IgD-negative memory B cell (primary cell): ENCODE results near the gene SSC5D. TPM values are rescaled to one million over a fixed set of nuclear protein-coding genes. Genes with fewer than 3 reads are reported as not detected.
A peak's percentile ranks its signal among the peaks of the same experiment; 100 is the strongest.

Experiments used
- H3K27ac Mint-ChIP-seq, 3 donors: one replicate each; pipeline ENCODE4 v1.8.0; 2020 to 2022; ENCODE audit warnings: mild to moderate bottlenecking in 3 of 3, mixed read lengths in 3 of 3, moderate library complexity in 1 of 3
- H3K27me3 Mint-ChIP-seq: one replicate; pipeline ENCODE4 v1.8.0; 2021; ENCODE audit warnings: mixed read lengths
- H3K36me3 Mint-ChIP-seq: one replicate; pipeline ENCODE4 v1.8.0; 2020; ENCODE audit warnings: mild to moderate bottlenecking, mixed read lengths
- H3K4me1 Mint-ChIP-seq, 3 donors: one replicate each; pipeline ENCODE4 v1.8.0; 2020 to 2022; ENCODE audit warnings: mixed read lengths in 3 of 3, mild to moderate bottlenecking in 1 of 3
- H3K4me3 Mint-ChIP-seq, 4 donors: one replicate each; pipeline ENCODE4 v1.8.0; 2020 to 2022; ENCODE audit warnings: mild to moderate bottlenecking in 4 of 4, mixed read lengths in 4 of 4, moderate library complexity in 3 of 4
- H3K9me3 Mint-ChIP-seq, 3 donors: one replicate each; pipeline ENCODE4 v1.8.0; 2020 to 2021; ENCODE audit warnings: mixed read lengths in 3 of 3, mild to moderate bottlenecking in 1 of 3
- polyA plus RNA-seq: library from polyadenylated mRNA; unstranded; fragments of 300-500 nt; fragmentation: Illumina TruSeq; gene quantifications from one replicate; pipeline ENCODE4 v1.2.3, GENCODE V29; 2021

SSC5D gene
- polyA plus RNA-seq, 1 donor from 2014 or later = not detected

DNA sequence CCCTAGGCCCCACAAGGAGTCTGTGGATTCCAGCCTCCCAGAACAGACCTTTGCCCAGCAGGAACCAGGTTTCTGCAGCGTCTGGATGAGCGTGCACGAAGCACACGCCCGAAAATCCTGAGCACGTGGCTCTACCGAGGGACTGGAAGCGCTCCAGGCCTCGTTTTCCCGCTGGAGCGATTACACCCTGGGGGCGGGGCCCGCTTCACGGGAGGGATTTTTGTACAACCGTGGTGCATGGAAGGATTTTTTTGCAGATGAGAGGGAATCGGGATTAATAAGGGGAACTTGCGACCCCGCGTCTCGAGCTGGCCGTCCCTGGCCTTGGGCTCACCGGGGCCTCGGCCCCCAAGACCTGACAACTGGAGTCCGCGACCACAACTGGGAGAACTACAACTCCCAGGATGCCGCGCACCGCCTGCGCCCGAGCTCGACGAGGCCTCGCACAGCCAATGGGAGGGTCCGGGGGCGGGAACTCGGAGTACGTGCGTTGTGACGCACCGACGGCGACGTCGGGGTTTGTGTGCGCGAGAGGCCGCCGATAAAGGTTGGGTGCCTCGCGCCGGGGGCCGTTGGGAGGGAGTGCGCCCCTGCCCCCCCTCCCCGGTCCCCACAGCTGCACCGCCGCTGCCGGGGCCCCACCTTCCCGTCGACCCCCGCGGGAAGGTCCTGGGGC lies 12.0 kb upstream of the SSC5D start, which contains the start of gene ZNF628:
Gene ZNF628 (plus strand): TSS at position 518 of the 676 bp plus-strand sequence. CDS start 3,294 bp downstream, outside the sequence.
- H3K27ac Mint-ChIP-seq = peak within 1 kb of the TSS; percentile 93 to 99 (median 97)
- no peaks in the 10 kb centered on the region for H3K9me3 Mint-ChIP-seq
- peaks cover 4% of the 10 kb centered on the region for H3K36me3 Mint-ChIP-seq
- H3K27me3 Mint-ChIP-seq = no peaks in the 10 kb centered on the region
- peak within 1 kb of the TSS; percentile 92 to 98 (median 98) for H3K4me3 Mint-ChIP-seq
- H3K4me1 Mint-ChIP-seq = peaks cover 10 to 22% (median 20%) of the 10 kb centered on the region in 3 donors

DNA sequence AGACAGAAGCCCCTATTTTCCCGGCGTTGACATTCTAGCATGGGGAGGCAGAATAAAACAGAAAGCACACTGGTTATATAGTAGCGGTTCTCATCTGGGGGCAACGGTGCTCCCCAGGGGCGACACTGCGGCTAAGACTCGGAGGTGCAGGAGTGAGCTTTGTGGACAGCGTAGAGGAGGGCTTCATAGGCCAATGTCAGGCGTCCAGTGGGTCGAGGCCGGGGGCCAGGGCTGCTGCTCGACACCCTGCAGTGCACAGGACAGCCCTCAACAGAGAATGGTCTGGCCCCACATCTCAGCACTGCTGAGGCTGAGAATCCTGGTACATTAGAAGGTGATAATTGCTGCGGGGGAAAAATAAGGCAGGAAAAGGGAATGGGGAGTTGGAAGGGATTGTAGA lies 10.3 kb upstream of the SSC5D start:
- H3K27me3 Mint-ChIP-seq = no peaks in the 10 kb centered on the region
- H3K9me3 Mint-ChIP-seq = no peaks in the 10 kb centered on the region
- peaks cover 10 to 22% (median 20%) of the 10 kb centered on the region in 3 donors for H3K4me1 Mint-ChIP-seq

DNA sequence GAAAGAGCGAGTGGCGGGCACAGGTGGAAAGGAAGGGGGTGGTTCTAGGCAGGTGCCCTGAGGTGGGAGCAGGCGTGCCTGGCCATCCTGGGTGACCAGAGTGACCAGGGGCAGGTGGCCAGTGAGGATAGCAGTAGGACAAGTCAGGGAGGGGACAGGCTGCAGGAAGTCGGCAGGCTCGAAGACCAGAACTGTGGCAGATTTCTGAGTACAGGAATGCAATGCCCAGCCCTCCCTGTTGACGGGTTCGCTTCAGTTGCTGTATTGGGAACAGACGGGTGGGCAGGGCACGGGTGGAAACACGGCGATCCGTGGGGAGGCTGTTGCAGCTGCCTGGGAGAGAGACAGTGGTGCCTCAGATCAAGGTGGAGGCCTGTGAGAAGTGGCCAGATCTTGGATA lies 9.9 kb upstream of the SSC5D start:
- Mint-ChIP-seq H3K27ac (peak overlapping the region in 2 of 3 donors; percentile 80 to 99), H3K36me3 (peaks cover 6% of the 10 kb centered on the region), H3K9me3 (no peaks in the 10 kb centered on the region), H3K27me3 (no peaks in the 10 kb centered on the region), H3K4me3 (peak overlapping the region; percentile 25 to 98 (median 36)), H3K4me1 (peaks cover 10 to 22% (median 20%) of the 10 kb centered on the region in 3 donors)

More for the DNA sequence above, 10.3 kb upstream of the SSC5D start:
- Mint-ChIP-seq H3K4me3 (peak overlapping the region in 3 of 4 donors; percentile 25 to 98 (median 34)), H3K27ac (peak overlapping the region; percentile 73 to 99 (median 80)), H3K36me3 (peaks cover 6% of the 10 kb centered on the region)

DNA sequence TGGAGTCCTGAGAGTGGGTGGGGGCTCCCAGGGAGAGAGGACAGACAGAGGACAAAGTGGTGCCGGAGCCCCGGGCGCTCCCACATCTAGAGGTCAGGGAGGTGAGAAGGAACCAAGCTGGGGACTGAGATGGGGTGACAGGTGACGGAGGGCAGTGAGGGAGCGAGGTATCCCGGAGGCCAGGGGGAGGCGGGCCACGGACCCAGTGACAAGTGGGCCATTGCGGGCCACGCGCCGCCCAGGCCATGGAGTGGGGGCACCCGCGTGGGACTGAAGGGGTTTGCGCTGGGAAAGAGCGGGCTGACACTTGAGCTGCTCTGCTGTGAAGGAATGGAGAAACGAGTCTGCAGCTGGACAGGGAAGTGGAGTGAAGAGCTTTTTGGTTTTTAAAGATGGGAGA lies 9.2 kb upstream of the SSC5D start:
- Mint-ChIP-seq H3K27ac (peak overlapping the region in 1 of 3 donors; percentile 99), H3K36me3 (peaks cover 6% of the 10 kb centered on the region), H3K27me3 (no peaks in the 10 kb centered on the region), H3K4me1 (peaks cover 10 to 22% (median 20%) of the 10 kb centered on the region in 3 donors), H3K9me3 (no peaks in the 10 kb centered on the region), H3K4me3 (peak overlapping the region; percentile 31 to 98 (median 84))

DNA sequence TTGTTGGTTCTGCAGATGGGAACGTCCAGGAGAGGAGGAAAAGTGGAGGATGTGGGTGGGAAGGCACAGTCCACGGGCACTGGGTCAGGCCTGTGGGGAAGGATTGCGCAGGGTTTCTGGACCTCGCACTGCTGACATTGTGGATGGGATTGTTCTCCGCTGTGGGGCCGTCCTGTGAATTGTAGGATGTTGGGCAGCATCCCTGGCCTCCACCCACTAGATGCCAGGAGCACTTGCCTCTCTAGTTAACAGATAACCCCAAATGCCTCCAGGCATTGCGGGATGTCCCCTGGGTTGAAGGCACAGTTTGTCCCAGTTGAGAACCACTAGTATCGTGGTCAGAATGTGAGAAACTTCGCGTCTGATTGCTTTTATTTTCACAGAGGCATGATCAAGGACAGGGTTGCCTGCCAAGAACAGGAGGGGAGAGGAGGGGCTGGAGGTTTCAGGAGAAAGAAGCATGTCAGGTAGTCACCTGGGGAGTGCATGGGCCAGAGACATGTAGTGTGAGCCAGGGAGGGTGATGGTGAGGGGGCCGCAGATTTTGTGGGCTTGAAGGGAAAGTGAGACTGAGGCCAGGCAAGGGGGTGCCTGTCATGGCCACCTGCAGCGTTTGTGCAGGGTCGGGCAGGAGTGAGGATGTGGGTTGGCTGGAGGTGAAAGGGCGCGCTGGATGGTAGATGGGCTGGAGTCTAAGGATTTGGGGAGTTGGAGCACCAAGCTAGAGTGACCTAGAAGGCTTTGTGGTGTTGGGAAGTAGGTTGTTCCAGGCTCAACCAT lies 8.6 kb upstream of the SSC5D start:
- peak overlapping the region in 1 of 3 donors; percentile 88 for H3K27ac Mint-ChIP-seq
- peaks cover 10 to 22% (median 20%) of the 10 kb centered on the region in 3 donors for H3K4me1 Mint-ChIP-seq
- H3K9me3 Mint-ChIP-seq = no peaks in the 10 kb centered on the region

DNA sequence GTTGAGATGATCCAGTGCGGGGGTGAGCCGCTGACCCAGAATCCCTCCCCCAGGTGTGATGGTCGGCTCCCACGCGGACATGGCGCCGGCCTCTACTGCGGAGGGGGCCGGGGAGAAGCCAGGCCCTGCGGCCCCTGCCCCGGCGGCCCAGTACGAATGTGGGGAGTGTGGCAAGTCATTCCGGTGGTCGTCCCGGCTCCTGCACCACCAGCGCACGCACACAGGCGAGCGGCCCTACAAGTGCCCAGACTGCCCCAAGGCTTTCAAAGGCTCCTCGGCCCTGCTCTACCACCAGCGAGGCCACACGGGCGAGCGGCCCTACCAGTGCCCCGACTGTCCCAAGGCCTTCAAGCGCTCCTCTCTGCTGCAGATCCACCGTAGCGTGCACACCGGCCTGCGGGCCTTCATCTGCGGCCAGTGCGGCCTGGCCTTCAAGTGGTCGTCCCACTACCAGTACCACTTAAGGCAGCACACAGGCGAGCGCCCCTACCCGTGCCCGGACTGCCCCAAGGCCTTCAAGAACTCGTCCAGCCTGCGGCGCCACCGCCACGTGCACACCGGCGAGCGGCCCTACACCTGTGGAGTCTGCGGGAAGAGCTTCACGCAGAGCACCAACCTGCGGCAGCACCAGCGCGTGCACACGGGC lies 7.0 kb upstream of the SSC5D start:
- Mint-ChIP-seq H3K27me3 (no peaks in the 10 kb centered on the region), H3K4me3 (peak overlapping the region in 1 of 4 donors; percentile 12), H3K36me3 (peaks cover 6% of the 10 kb centered on the region), H3K27ac (no peak overlapping the region), H3K4me1 (peaks cover 6 to 25% (median 21%) of the 10 kb centered on the region in 3 donors), H3K9me3 (no peaks in the 10 kb centered on the region)

More for the DNA sequence above, 8.6 kb upstream of the SSC5D start:
- no peaks in the 10 kb centered on the region for H3K27me3 Mint-ChIP-seq
- peaks cover 6% of the 10 kb centered on the region for H3K36me3 Mint-ChIP-seq
- peak overlapping the region in 2 of 4 donors; percentile 71 to 98 for H3K4me3 Mint-ChIP-seq

DNA sequence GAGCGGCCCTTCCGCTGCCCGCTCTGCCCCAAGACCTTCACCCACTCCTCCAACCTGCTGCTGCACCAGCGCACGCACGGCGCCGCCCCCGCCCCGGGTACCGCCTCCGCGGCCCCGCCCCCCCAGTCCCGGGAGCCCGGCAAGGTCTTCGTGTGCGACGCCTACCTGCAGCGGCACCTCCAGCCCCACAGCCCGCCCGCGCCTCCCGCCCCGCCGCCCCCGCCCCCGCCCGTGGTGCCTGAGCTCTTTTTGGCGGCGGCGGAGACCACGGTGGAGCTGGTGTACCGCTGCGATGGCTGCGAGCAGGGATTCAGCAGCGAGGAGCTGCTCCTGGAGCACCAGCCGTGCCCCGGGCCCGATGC lies 6.5 kb upstream of the SSC5D start:
- Mint-ChIP-seq H3K27ac (no peak overlapping the region), H3K9me3 (no peaks in the 10 kb centered on the region), H3K27me3 (no peaks in the 10 kb centered on the region), H3K4me1 (peaks cover 6 to 25% (median 21%) of the 10 kb centered on the region in 3 donors), H3K36me3 (peaks cover 6% of the 10 kb centered on the region), H3K4me3 (no peak overlapping the region)

DNA sequence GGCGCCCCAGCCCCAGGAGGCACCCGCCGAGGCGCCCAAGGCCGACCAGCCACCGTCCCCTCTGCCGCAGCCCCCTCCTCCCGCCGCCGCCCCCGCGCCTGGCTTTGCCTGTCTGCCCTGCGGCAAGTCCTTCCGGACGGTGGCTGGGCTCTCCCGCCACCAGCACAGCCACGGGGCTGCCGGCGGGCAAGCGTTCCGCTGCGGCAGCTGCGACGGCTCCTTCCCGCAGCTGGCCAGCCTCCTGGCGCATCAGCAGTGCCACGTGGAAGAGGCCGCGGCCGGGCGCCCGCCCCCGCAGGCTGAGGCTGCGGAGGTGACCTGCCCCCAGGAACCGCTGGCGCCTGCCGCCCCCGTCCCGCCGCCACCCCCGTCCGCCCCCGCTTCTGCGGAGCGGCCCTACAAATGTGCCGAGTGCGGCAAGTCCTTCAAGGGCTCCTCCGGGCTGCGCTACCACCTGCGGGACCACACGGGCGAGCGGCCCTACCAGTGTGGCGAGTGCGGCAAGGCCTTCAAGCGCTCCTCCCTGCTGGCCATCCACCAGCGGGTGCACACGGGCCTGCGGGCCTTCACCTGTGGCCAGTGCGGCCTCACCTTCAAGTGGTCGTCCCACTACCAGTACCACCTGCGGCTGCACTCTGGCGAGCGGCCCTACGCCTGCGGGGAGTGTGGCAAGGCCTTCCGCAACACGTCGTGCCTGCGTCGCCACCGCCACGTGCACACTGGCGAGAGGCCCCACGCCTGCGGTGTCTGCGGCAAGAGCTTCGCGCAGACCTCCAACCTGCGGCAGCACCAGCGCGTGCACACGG lies 5.9 kb upstream of the SSC5D start:
- no peaks in the 10 kb centered on the region for H3K9me3 Mint-ChIP-seq

DNA sequence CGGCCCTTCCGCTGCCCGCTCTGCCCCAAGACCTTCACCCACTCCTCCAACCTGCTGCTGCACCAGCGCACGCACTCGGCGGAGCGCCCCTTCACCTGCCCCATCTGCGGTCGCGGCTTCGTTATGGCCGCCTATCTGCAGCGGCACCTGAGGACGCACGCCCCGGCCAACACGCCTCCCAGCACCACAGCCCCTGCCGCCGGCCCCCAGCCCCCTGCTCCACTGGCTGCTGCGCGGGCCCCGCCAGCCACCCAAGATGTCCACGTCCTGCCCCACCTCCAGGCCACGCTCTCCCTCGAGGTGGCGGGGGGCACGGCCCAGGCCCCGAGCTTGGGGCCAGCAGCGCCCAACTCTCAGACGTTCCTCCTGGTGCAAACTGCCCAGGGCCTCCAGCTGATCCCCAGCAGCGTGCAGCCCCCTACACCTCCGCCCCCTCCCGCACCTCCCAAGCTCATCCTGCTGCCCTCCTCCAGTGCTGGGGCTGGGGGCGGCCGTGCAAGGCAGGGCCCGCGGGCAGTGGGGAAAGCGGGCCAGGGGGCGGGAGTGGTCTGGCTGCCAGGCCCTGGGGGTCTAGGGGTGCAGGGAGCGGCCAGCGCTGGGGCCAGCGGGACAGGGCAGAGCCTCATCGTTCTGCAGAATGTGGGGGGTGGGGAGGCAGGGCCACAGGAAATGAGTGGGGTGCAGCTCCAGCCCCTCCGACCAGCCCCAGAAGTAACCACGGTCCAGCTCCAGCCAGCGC lies 5.1 kb upstream of the SSC5D start:
- H3K4me3 Mint-ChIP-seq = peak overlapping the region in 1 of 4 donors; percentile 3
- H3K27ac Mint-ChIP-seq = no peak overlapping the region

More for the DNA sequence above, 5.9 kb upstream of the SSC5D start:
- Mint-ChIP-seq H3K27ac (no peak overlapping the region), H3K27me3 (no peaks in the 10 kb centered on the region), H3K36me3 (peaks cover 6% of the 10 kb centered on the region), H3K4me1 (peaks cover 0 to 22% (median 19%) of the 10 kb centered on the region in 3 donors), H3K4me3 (no peak overlapping the region)

DNA sequence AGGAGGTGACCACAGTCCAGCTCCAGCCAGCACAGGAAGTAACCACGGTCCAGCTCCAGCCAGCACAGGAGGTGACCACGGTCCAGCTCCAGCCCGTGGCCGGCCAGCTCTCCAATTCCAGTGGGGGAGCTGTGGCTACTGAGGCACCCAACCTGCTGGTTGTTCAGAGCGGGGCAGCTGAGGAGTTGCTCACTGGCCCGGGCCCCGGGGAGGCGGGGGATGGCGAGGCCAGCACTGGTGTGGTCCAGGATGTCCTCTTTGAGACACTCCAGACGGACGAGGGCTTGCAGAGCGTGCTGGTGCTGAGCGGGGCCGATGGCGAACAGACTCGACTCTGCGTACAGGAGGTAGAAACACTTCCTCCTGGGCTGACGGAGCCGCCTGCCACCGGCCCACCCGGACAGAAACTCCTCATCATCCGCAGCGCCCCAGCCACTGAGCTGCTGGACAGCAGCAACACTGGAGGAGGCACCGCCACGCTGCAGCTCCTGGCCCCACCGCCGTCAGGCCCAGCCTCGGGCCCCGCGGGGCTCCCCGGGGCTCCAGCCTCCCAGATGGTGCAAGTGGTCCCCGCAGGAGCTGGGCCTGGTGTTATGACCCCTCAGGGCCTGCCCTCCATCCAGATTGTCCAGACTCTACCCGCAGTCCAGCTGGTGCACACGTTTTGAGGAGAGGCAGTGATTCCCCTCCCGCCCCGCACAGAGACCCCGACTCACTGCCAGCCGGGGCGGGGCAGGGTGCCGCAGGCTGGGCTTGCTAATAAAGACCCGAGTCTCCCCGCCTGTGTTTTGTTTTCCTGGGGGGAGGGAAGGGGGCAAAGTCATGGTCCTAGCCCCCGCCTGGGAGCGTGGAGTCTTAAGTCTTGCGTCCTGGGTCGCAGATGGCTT lies 4.3 kb upstream of the SSC5D start:
- Mint-ChIP-seq H3K27ac (peak overlapping the region in 1 of 3 donors; percentile 65), H3K4me1 (peaks cover 0 to 13% (median 6%) of the 10 kb centered on the region in 3 donors), H3K9me3 (no peaks in the 10 kb centered on the region), H3K4me3 (peak overlapping the region; percentile 67 to 87 (median 81)), H3K36me3 (peaks cover 6% of the 10 kb centered on the region), H3K27me3 (no peaks in the 10 kb centered on the region)

More for the DNA sequence above, 5.1 kb upstream of the SSC5D start:
- Mint-ChIP-seq H3K4me1 (peaks cover 0 to 20% (median 14%) of the 10 kb centered on the region in 3 donors), H3K36me3 (peaks cover 6% of the 10 kb centered on the region), H3K9me3 (no peaks in the 10 kb centered on the region), H3K27me3 (no peaks in the 10 kb centered on the region)

DNA sequence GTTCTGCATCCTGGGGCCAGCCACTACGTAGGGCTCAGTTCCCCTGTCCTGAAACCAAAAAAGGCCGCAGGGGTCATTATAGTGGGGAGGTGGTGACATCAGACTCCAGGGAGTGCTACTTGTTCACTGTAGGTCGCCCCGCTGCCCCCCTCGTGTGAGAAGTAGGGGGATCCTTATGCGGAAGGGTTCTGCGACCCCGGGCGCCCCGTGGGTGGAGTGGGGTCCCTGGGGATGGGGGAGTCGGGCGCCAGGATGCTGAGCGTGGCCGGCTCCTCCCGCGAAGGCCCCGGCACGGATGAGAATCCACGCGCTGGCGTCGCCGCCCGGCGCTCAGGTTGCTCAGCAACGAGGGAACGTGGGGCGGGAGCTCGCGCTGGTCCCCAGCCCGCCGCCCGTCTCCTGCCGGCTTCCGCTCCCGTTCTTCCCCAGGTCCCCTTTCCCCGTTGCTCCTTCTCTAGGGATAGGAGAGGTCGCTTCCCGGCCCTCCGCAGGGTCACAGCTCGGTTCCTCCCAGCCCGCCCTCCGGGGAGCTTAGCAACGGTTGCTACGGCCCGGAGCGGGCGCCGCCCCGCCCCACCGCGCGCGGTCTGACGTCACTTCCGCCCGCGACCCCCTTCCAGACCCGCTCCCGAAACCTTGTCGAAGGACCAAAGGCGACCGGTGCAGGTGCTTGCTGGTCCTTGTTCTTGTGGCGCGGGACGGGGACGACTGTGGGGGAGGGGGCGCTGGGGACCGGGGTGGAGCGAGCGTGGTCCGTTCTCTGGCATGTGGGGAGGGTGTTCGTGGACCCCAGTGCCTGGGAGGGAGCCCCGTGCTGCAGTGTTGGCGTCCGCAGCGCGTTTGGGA lies 3.4 kb upstream of the SSC5D start, which contains the start of gene NAT14:
Gene NAT14 (plus strand): TSS at position 596 of the 846 bp plus-strand sequence. CDS start 521 bp downstream, outside the sequence.
- Mint-ChIP-seq H3K4me1 (peaks cover 0 to 9% (median 3%) of the 10 kb centered on the region in 3 donors), H3K27me3 (no peaks in the 10 kb centered on the region), H3K36me3 (peaks cover 4% of the 10 kb centered on the region), H3K4me3 (peak within 1 kb of the TSS; percentile 67 to 87 (median 81)), H3K27ac (peak within 1 kb of the TSS; percentile 65 to 94 (median 88)), H3K9me3 (no peaks in the 10 kb centered on the region)

DNA sequence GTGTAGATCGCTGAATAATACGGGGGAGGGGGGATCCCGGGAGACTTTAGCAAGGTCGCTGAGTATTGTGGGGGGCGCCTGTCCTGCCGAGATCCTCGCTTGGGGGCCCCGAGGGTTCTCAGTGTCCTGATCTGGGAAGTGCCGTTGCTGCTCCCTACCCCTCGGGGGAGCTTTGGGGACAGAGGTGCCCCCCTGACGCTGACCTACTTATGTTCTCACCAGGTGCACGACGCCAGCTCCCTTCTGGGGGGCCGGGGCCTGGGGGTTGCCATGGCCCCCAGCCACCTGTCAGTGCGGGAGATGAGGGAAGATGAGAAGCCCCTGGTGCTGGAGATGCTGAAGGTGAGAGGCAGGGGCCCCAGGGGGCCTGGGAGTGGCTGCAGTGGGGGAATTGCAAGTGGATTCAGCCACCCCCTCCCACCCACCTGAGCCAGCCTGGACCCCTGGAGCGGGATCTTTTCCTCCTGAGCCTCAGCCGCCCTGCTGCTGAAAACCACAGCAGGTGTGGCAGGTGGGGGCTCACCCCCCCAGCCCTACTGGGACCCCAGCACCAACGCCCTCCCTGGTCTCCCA lies 2.7 kb upstream of the SSC5D start:
- H3K36me3 Mint-ChIP-seq = peaks cover 2% of the 10 kb centered on the region
- H3K9me3 Mint-ChIP-seq = no peaks in the 10 kb centered on the region
- H3K27ac Mint-ChIP-seq = peak overlapping the region; percentile 65 to 94 (median 88)
- peak overlapping the region; percentile 67 to 85 (median 78) for H3K4me3 Mint-ChIP-seq
- H3K4me1 Mint-ChIP-seq = peaks cover 0 to 6% (median 1%) of the 10 kb centered on the region in 3 donors
- no peaks in the 10 kb centered on the region for H3K27me3 Mint-ChIP-seq
